HCT116 (cell line): ENCODE measurements around the gene C1orf159. TPM values are rescaled to one million over a fixed set of nuclear protein-coding genes. Genes with fewer than 3 reads are reported as not detected.

ENCODE experiments used
- ATAC-seq: fragments of 200-7000 bp; cut with Tn5 transposase; 2 replicates; pipeline ENCODE4 v1.9.1; 2020; ENCODE audit warnings: mild to moderate bottlenecking, moderate library complexity
- BruUV-seq: library from RNA; stranded (reverse); fragments of 400-500 nt; replicated peaks from 2 replicates; lab custom pipeline; 2021; lab: Mats Ljungman, UMichigan
- CTCF ChIA-PET: fragments of 300-600 bp; sonication (Branson Sonifier 250); formaldehyde crosslinking; loops from one replicate; lab custom pipeline; 2021; ENCODE audit warnings: antibody characterized with exemption; lab: Charles Lee
- POLR2A ChIA-PET: fragments of 300-600, 350-600 bp; sonication (Branson Sonifier 250); formaldehyde crosslinking; loops from one replicate; lab custom pipeline; 2021; ENCODE audit warnings: antibody characterized with exemption; lab: Charles Lee
- RAD21 ChIA-PET, 2 experiments: fragments of 300-600 bp; sonication (Branson Sonifier 250); formaldehyde crosslinking; loops; one replicate each; lab custom pipeline; 2023; ENCODE audit warnings: low total read pairs in 2 of 2; ENCODE audit not compliant: uncharacterized antibody in 2 of 2, unreplicated experiment in 2 of 2, low non-redundant PET in 1 of 2; lab: Charles Lee
- DNase-seq: peaks from one replicate; pipeline ENCODE4 v3.0.0-alpha.2; 2010; ENCODE audit warnings: low read depth, low spot score
- H2AFZ ChIP-seq: fragments of 200-600 bp; shearing (Covaris generic), sonication (generic); 2 replicates; pipeline ENCODE4 v1.6.1; 2017; ENCODE audit warnings: low read depth, mixed run types, mixed read lengths, antibody characterized with exemption, low read length; ENCODE audit not compliant: poor library complexity, severe bottlenecking
- H3K27ac ChIP-seq: 2 replicates; pipeline ENCODE4 v1.5.1; 2012; ENCODE audit warnings: low read depth, low read length
- H3K27me3 ChIP-seq: fragments of 200-600 bp; sonication (generic); 2 replicates; pipeline ENCODE4 v1.6.1; 2016; ENCODE audit warnings: mixed run types, low read length, mixed read lengths; ENCODE audit not compliant: insufficient read depth
- H3K36me3 ChIP-seq, 2 experiments: fragments of 200-500 bp in 1 of 2; fragments of 200-600 bp in 1 of 2; sonication (Bioruptor generic) in 1 of 2; sonication (generic) in 1 of 2; 2 replicates each; pipeline versions ENCODE4 v1.5.1 to v1.6.1; 2014 to 2016; ENCODE audit warnings: low read length in 2 of 2, inconsistent platforms in 1 of 2, mixed read lengths in 1 of 2, mixed run types in 1 of 2; ENCODE audit not compliant: insufficient read depth in 2 of 2, control insufficient read depth in 1 of 2
- H3K4me1 ChIP-seq, 2 experiments: fragments of 200-600 bp in 1 of 2; sonication (generic) in 1 of 2; 2 replicates each; pipeline versions ENCODE4 v1.5.1 to v1.6.1; 2012 to 2017; ENCODE audit warnings: low read length in 2 of 2, inconsistent platforms in 1 of 2, mild to moderate bottlenecking in 1 of 2, mixed read lengths in 1 of 2, mixed run types in 1 of 2, moderate library complexity in 1 of 2; ENCODE audit not compliant: insufficient read depth in 2 of 2, control insufficient read depth in 1 of 2
- H3K4me2 ChIP-seq: fragments of 200-600 bp; sonication (generic); 2 replicates; pipeline ENCODE4 v1.6.1; 2017; ENCODE audit warnings: mixed run types, low read length, mixed read lengths
- H3K4me3 ChIP-seq, 2 experiments: fragments of 200-600 bp in 1 of 2; sonication (generic) in 1 of 2; replicated peaks in 1 of 2; 2 replicates each; pipeline ENCODE4 v1.5.1; 2011 to 2016; ENCODE audit warnings: low read length in 2 of 2, control low read depth in 1 of 2, low read depth in 1 of 2, mild to moderate bottlenecking in 1 of 2, mixed read lengths in 1 of 2, mixed run types in 1 of 2
- H3K79me2 ChIP-seq: fragments of 200-600 bp; sonication (generic); 2 replicates; pipeline ENCODE4 v1.6.1; 2017; ENCODE audit warnings: mild to moderate bottlenecking, mixed run types, low read length, moderate library complexity, mixed read lengths; ENCODE audit not compliant: insufficient read depth
- H3K9ac ChIP-seq: fragments of 200-600 bp; sonication (generic); 2 replicates; pipeline ENCODE4 v1.6.1; 2016; ENCODE audit warnings: low read length, mixed read lengths
- H3K9me2 ChIP-seq: fragments of 200-600 bp; sonication (generic), shearing (Covaris generic); 2 replicates; pipeline ENCODE4 v1.6.1; 2017; ENCODE audit warnings: mixed run types, mild to moderate bottlenecking, moderate library complexity; ENCODE audit not compliant: insufficient read depth
- H3K9me3 ChIP-seq, 2 experiments: fragments of 200-500 bp in 1 of 2; fragments of 200-600 bp in 1 of 2; sonication (Bioruptor generic) in 1 of 2; sonication (generic) in 1 of 2; 2 replicates each; pipeline ENCODE4 v1.6.1; 2014 to 2017; ENCODE audit warnings: low read length in 2 of 2, mixed read lengths in 2 of 2, inconsistent platforms in 1 of 2, low read depth in 1 of 2, mild to moderate bottlenecking in 1 of 2, mixed run types in 1 of 2, moderate library complexity in 1 of 2; ENCODE audit not compliant: control insufficient read depth in 1 of 2, insufficient read depth in 1 of 2
- H4K20me1 ChIP-seq: fragments of 200-600 bp; sonication (generic), shearing (Covaris generic); 2 replicates; pipeline ENCODE4 v1.6.1; 2017; ENCODE audit warnings: mixed run types, mild to moderate bottlenecking, moderate library complexity; ENCODE audit not compliant: insufficient read depth
- ATF3 ChIP-seq: IDR thresholded peaks from 2 replicates; pipeline ENCODE4 v1.6.1; 2012
- CBX3 ChIP-seq: IDR thresholded peaks from 2 replicates; pipeline ENCODE4 v1.6.1; 2012; ENCODE audit warnings: low read depth
- CEBPB ChIP-seq: IDR thresholded peaks from 2 replicates; pipeline ENCODE4 v1.6.1; 2012; ENCODE audit warnings: low read depth
- EGR1 ChIP-seq: IDR thresholded peaks from 2 replicates; pipeline ENCODE4 v1.6.1; 2012; ENCODE audit warnings: low read depth
- ELF1 ChIP-seq: IDR thresholded peaks from 2 replicates; pipeline ENCODE4 v1.6.1; 2012; ENCODE audit warnings: low read depth, borderline replicate concordance
- EZH2 ChIP-seq: fragments of 200-600 bp; sonication (generic); IDR thresholded peaks from 2 replicates; pipeline ENCODE4 v1.6.1; 2017; ENCODE audit warnings: antibody characterized with exemption, mixed run types
- EZH2phosphoT487 ChIP-seq: fragments of 200-600 bp; IDR thresholded peaks from 2 replicates; pipeline ENCODE4 v1.6.1; 2018; ENCODE audit warnings: antibody characterized with exemption, borderline replicate concordance
- FOSL1 ChIP-seq: IDR thresholded peaks from 2 replicates; pipeline ENCODE4 v1.6.1; 2012; ENCODE audit warnings: low read depth
- JUND ChIP-seq: IDR thresholded peaks from 2 replicates; pipeline ENCODE4 v1.6.1; 2012
- RAD21 ChIP-seq: IDR thresholded peaks from 2 replicates; pipeline ENCODE4 v1.6.1; 2012; ENCODE audit warnings: low read depth, mild to moderate bottlenecking
- SIN3A ChIP-seq: IDR thresholded peaks from 2 replicates; pipeline ENCODE4 v1.6.1; 2012; ENCODE audit warnings: low read depth
- SP1 ChIP-seq: IDR thresholded peaks from 2 replicates; pipeline ENCODE4 v1.6.1; 2012; ENCODE audit warnings: low read depth
- SRF ChIP-seq: IDR thresholded peaks from 2 replicates; pipeline ENCODE4 v1.6.1; 2012; ENCODE audit warnings: low read depth
- TCF7L2 ChIP-seq: IDR thresholded peaks from 2 replicates; pipeline ENCODE4 v1.7.0; 2011; ENCODE audit warnings: borderline replicate concordance, inconsistent platforms; ENCODE audit not compliant: insufficient read depth, insufficient read length; ENCODE audit errors: extremely low read depth
- ZBTB33 ChIP-seq: IDR thresholded peaks from 2 replicates; pipeline ENCODE4 v1.6.1; 2011; ENCODE audit warnings: mild to moderate bottlenecking, low read length, moderate library complexity; ENCODE audit not compliant: insufficient replicate concordance; ENCODE audit errors: extremely low read depth
- ZFX ChIP-seq: fragments of 450-650 bp; IDR thresholded peaks from 2 replicates; pipeline ENCODE4 v1.6.1; 2017
- ZNF274 ChIP-seq: fragments of 200-500 bp; sonication (Bioruptor generic); IDR thresholded peaks from 2 replicates; pipeline ENCODE4 v1.6.1; 2014; ENCODE audit warnings: mild to moderate bottlenecking, low read depth, low read length, inconsistent platforms
- intact Hi-C: fragments of 100-400 bp; cut with micrococcal nuclease; formaldehyde crosslinking; loops from 2 replicates; pipeline ENCODE4 v1.10.0; 2022
- total RNA-seq: library from RNA; stranded (reverse); gene quantifications from one replicate; pipeline ENCODE4 v1.2.1, GENCODE V29; 2021; ENCODE audit not compliant: unreplicated experiment
- TF ChIP-seq, protein P1 (sequence below), 3 experiments: fragments of 200-600 bp in 1 of 3; sonication (generic) in 1 of 3; IDR thresholded peaks in 2 of 3; conservative IDR thresholded peaks in 1 of 3; 2 replicates each; pipeline ENCODE4 v1.5.1; 2012 to 2017; ENCODE audit warnings: low read depth in 2 of 3, low read length in 2 of 3, antibody characterized with exemption in 1 of 3, borderline replicate concordance in 1 of 3, control low read depth in 1 of 3, mild to moderate bottlenecking in 1 of 3, mixed read lengths in 1 of 3, mixed run types in 1 of 3, moderate library complexity in 1 of 3; ENCODE audit not compliant: insufficient read depth in 1 of 3

Gene C1orf159
- total RNA-seq, 1 experiment from 2014 or later = 22.7 TPM

- TF ChIP-seq EGR1 (no peak), SP1 (no peak), ATF3 (no peak), ZBTB33 (no peak), JUND (no peak), RAD21 (no peak)
- TF ChIP-seq, all 23 proteins: peak for 0
Measured at GRCh38 chr1:1043921-1044320, 72.0 kb downstream of the C1orf159 start (continued).

GRCh38 chr1:1043411-1043810 is 72.5 kb downstream of the C1orf159 start:
- Histone ChIP-seq H3K9me3 (no peaks in the 10 kb centered on the region), H3K9me2 (no peaks in the 10 kb centered on the region), H3K4me3 (no peak overlapping the region), H2AFZ (no peak overlapping the region), H3K4me1 (peaks cover 7 to 18% of the 10 kb centered on the region in 2 experiments; a peak in 3 of 4 replicates), H3K79me2 (peaks cover 26% of the 10 kb centered on the region; the same call in 1 of the 2 replicates), H4K20me1 (no peaks in the 10 kb centered on the region), H3K9ac (no peak overlapping the region), H3K36me3 (peaks cover 19 to 37% of the 10 kb centered on the region in 2 experiments; a peak in 3 of 4 replicates), H3K27me3 (no peaks in the 10 kb centered on the region), H3K4me2 (no peak overlapping the region), H3K27ac (no peak overlapping the region)
- CTCF ChIA-PET = no interaction called here
- ATAC-seq (no peak), DNase-seq (no peak)
- intact Hi-C loops = no loop called here
- BruUV-seq = no TSS peak
- POLR2A ChIA-PET = no interaction called here
- RAD21 ChIA-PET = no interaction called here
- TF ChIP-seq SIN3A = no peak
- TF ChIP-seq ZNF274 = no peak
- no peak for TF ChIP-seq EZH2
- TF ChIP-seq FOSL1 = no peak
- TF ChIP-seq ATF3 = no peak
- TF ChIP-seq ZBTB33 = no peak
- no peak for TF ChIP-seq TCF7L2
- TF ChIP-seq RAD21 = no peak
- TF ChIP-seq EZH2phosphoT487 = no peak
- no peak for TF ChIP-seq CEBPB
- TF ChIP-seq, protein P1, sequence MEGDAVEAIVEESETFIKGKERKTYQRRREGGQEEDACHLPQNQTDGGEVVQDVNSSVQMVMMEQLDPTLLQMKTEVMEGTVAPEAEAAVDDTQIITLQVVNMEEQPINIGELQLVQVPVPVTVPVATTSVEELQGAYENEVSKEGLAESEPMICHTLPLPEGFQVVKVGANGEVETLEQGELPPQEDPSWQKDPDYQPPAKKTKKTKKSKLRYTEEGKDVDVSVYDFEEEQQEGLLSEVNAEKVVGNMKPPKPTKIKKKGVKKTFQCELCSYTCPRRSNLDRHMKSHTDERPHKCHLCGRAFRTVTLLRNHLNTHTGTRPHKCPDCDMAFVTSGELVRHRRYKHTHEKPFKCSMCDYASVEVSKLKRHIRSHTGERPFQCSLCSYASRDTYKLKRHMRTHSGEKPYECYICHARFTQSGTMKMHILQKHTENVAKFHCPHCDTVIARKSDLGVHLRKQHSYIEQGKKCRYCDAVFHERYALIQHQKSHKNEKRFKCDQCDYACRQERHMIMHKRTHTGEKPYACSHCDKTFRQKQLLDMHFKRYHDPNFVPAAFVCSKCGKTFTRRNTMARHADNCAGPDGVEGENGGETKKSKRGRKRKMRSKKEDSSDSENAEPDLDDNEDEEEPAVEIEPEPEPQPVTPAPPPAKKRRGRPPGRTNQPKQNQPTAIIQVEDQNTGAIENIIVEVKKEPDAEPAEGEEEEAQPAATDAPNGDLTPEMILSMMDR (IDR thresholded peaks at IDR 0.05 in 2 of 3, conservative IDR thresholded peaks at IDR 0.05 in 1 of 3; ENCODE audit: borderline replicate concordance in 1 of 3, insufficient read depth in 1 of 3, low read depth in 2 of 3, low read length in 2 of 3) = no peak
- no peak for TF ChIP-seq ZFX
- no peak for TF ChIP-seq SRF
- no peak for TF ChIP-seq CBX3
- TF ChIP-seq ELF1 = no peak
- no peak for TF ChIP-seq SP1
